Keratinocyte (primary cell): ENCODE measurements around the gene PNPLA2. TPM values are rescaled to one million over a fixed set of nuclear protein-coding genes. Genes with fewer than 3 reads are reported as not detected.
A peak's percentile ranks its signal among the peaks of the same experiment; 100 is the strongest.

Experiments
- DNase-seq: peaks from one replicate; pipeline ENCODE4 v3.0.0-alpha.2; 2011; ENCODE audit warnings: low read depth, missing footprints, low spot score
- FAIRE-seq: peaks from 2 replicates; lab custom pipeline; 2011; peaks lifted over from hg19 to GRCh38; lab: Jason Lieb, UNC
- H2AFZ ChIP-seq: 2 replicates; pipeline ENCODE4 v1.6.0; 2012; ENCODE audit warnings: low read length, control low read depth, inconsistent platforms; ENCODE audit not compliant: control insufficient read depth
- H3K27ac ChIP-seq: 2 replicates; pipeline ENCODE4 v1.5.1; 2011; ENCODE audit warnings: low read length; ENCODE audit not compliant: control insufficient read depth, insufficient read depth
- H3K27me3 ChIP-seq: 3 replicates; pipeline ENCODE4 v1.6.0; 2011; ENCODE audit warnings: low read length; ENCODE audit not compliant: control insufficient read depth, insufficient read depth; ENCODE audit errors: extremely low read depth
- H3K36me3 ChIP-seq, 2 experiments: 2 replicates in 1 of 2; 3 replicates in 1 of 2; pipeline ENCODE4 v1.5.1; 2011; ENCODE audit warnings: low read length in 2 of 2, mild to moderate bottlenecking in 1 of 2; ENCODE audit not compliant: control insufficient read depth in 2 of 2, insufficient read depth in 2 of 2; ENCODE audit errors: extremely low read depth in 1 of 2
- H3K4me1 ChIP-seq: 3 replicates; pipeline ENCODE4 v1.5.1; 2011; ENCODE audit warnings: low read length; ENCODE audit not compliant: control insufficient read depth, insufficient read depth; ENCODE audit errors: extremely low read depth
- H3K4me2 ChIP-seq: 3 replicates; pipeline ENCODE4 v1.6.0; 2011; ENCODE audit warnings: low read depth, low read length; ENCODE audit not compliant: control insufficient read depth, insufficient read depth; ENCODE audit errors: extremely low read depth
- H3K4me3 ChIP-seq, 3 experiments: fragments of 200-600 bp in 1 of 3; sonication (generic) in 1 of 3; 2 replicates in 2 of 3; 3 replicates in 1 of 3; pipeline ENCODE4 v1.5.1; 2011 to 2016; ENCODE audit warnings: low read length in 3 of 3, mild to moderate bottlenecking in 3 of 3, control low read depth in 2 of 3, inconsistent platforms in 1 of 3, low read depth in 1 of 3, mixed read lengths in 1 of 3, mixed run types in 1 of 3, moderate library complexity in 1 of 3; ENCODE audit not compliant: control insufficient read depth in 2 of 3, insufficient read depth in 2 of 3; ENCODE audit errors: extremely low read depth in 1 of 3
- H3K79me2 ChIP-seq: 2 replicates; pipeline ENCODE4 v1.6.0; 2012; ENCODE audit warnings: low read length; ENCODE audit not compliant: control insufficient read depth, insufficient read depth
- H3K9ac ChIP-seq: 3 replicates; pipeline ENCODE4 v1.6.0; 2011; ENCODE audit warnings: low read length; ENCODE audit not compliant: control insufficient read depth, insufficient read depth; ENCODE audit errors: extremely low read depth
- H3K9me1 ChIP-seq: 3 replicates; pipeline ENCODE4 v1.6.0; 2011; ENCODE audit warnings: low read length; ENCODE audit not compliant: control insufficient read depth, insufficient read depth; ENCODE audit errors: extremely low read depth
- H3K9me3 ChIP-seq: 2 replicates; pipeline ENCODE4 v1.5.1; 2012; ENCODE audit warnings: low read depth, low read length; ENCODE audit not compliant: control insufficient read depth
- H4K20me1 ChIP-seq: 3 replicates; pipeline ENCODE4 v1.6.0; 2011; ENCODE audit warnings: low read length; ENCODE audit not compliant: control insufficient read depth, insufficient read depth; ENCODE audit errors: extremely low read depth
- EZH2 ChIP-seq: IDR thresholded peaks from one replicate; pipeline ENCODE4 v1.6.1; 2012; ENCODE audit warnings: inconsistent platforms, mild to moderate bottlenecking, low read length, moderate library complexity
- dilution Hi-C: fragments of 300-500 bp; cut with MboI; formaldehyde crosslinking; loops from one replicate; pipeline ENCODE4 v1.7.0; 2020; ENCODE audit warnings: low sequenced_read_pairs; ENCODE audit not compliant: extremely low pct_ligation_motif_present
- polyA plus RNA-seq, 5 experiments: library from polyadenylated mRNA; depleted of rRNA in 3 of 5; stranded (reverse) in 3 of 5; stranded (forward) in 1 of 5; unstranded in 1 of 5; fragments of >200 nt; gene quantifications; 1 replicate in 1 of 5; 2 replicates in 3 of 5; 3 replicates in 1 of 5; pipeline versions ENCODE4 v1.2.1 to v1.2.3, GENCODE V29; 2011 to 2012; ENCODE audit warnings: missing spikeins in 2 of 5, low read depth in 1 of 5, low replicate concordance in 1 of 5
- TF ChIP-seq, protein P1 (sequence below), 3 experiments: IDR thresholded peaks in 1 of 3; conservative IDR thresholded peaks in 1 of 3; optimal IDR thresholded peaks in 1 of 3; 2 replicates in 2 of 3; 3 replicates in 1 of 3; pipeline versions ENCODE3 to v1.5.1; 2011; ENCODE audit warnings: low read length in 3 of 3, mild to moderate bottlenecking in 3 of 3, moderate library complexity in 2 of 3, control low read depth in 1 of 3, inconsistent platforms in 1 of 3; ENCODE audit not compliant: insufficient read depth in 2 of 3; ENCODE audit errors: extremely low read depth in 1 of 3

The PNPLA2 gene
- polyA plus RNA-seq, 1 donor (not counting 4 experiments of a cell fraction or from before 2014, with no cell fraction given): 5.3 TPM

DNA sequence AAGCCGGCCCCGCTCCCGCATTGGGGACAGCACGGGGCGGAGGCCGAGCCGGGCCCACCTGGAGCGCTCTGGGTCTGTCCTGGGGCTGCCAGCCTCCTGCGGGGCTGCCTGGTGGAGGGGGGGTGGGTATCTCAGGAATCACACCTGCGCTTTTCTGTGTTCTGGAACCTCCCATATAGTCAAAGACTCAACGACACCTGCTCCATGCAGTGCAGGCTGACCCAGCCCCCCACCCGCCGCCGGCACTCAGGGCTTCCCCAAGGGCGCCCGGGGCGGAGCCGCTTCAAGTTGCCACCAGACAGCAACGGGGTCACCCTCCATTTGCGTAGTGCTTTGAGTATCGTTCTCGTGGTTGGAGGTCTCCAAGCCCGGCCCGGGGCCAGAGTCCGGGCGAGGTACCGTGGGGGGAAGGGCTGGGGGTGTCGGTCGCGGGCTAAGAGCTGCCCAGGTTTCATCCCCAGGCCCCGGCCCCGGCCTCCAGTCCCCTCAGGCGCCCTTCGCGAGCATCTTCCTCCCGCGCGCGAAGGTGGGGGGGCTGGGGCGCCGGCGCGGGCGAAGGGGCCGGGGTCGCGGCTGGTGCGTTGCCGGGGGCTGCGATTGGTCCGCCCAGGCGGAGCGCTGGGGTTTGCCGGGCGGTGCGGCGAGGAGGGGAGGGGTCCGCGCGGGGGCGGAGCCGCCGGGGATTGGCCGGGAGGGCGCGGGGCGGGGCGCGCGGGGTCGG, 30.6 kb downstream of the PNPLA2 start:
- H3K9me1 ChIP-seq: peaks cover 5% of the 10 kb centered on the region
- FAIRE-seq (no peak), DNase-seq (no peak)
- H3K4me3 ChIP-seq: no peak overlapping the region
- H3K9ac ChIP-seq: no peak overlapping the region
- no peak for TF ChIP-seq EZH2
- TF ChIP-seq, protein P1, sequence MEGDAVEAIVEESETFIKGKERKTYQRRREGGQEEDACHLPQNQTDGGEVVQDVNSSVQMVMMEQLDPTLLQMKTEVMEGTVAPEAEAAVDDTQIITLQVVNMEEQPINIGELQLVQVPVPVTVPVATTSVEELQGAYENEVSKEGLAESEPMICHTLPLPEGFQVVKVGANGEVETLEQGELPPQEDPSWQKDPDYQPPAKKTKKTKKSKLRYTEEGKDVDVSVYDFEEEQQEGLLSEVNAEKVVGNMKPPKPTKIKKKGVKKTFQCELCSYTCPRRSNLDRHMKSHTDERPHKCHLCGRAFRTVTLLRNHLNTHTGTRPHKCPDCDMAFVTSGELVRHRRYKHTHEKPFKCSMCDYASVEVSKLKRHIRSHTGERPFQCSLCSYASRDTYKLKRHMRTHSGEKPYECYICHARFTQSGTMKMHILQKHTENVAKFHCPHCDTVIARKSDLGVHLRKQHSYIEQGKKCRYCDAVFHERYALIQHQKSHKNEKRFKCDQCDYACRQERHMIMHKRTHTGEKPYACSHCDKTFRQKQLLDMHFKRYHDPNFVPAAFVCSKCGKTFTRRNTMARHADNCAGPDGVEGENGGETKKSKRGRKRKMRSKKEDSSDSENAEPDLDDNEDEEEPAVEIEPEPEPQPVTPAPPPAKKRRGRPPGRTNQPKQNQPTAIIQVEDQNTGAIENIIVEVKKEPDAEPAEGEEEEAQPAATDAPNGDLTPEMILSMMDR (optimal IDR thresholded peaks at IDR 0.05 in 1 of 3, IDR thresholded peaks at IDR 0.05 in 1 of 3, conservative IDR thresholded peaks at IDR 0.05 in 1 of 3; ENCODE audit: extremely low read depth in 1 of 3, insufficient read depth in 2 of 3, low read length in 3 of 3): no peak
- peaks cover 7% of the 10 kb centered on the region for H4K20me1 ChIP-seq
- no peaks in the 10 kb centered on the region for H3K27me3 ChIP-seq
- H3K79me2 ChIP-seq: peaks cover 19% of the 10 kb centered on the region
- peak overlapping the region; percentile 32 for H3K4me2 ChIP-seq
- no peak overlapping the region for H3K27ac ChIP-seq
- peaks cover 43% of the 10 kb centered on the region for H3K4me1 ChIP-seq
- H3K36me3 ChIP-seq: peaks cover 3 to 4% of the 10 kb centered on the region in 2 experiments
- dilution Hi-C loops: no loop called here
- H3K9me3 ChIP-seq: no peaks in the 10 kb centered on the region
- no peak overlapping the region for H2AFZ ChIP-seq

DNA sequence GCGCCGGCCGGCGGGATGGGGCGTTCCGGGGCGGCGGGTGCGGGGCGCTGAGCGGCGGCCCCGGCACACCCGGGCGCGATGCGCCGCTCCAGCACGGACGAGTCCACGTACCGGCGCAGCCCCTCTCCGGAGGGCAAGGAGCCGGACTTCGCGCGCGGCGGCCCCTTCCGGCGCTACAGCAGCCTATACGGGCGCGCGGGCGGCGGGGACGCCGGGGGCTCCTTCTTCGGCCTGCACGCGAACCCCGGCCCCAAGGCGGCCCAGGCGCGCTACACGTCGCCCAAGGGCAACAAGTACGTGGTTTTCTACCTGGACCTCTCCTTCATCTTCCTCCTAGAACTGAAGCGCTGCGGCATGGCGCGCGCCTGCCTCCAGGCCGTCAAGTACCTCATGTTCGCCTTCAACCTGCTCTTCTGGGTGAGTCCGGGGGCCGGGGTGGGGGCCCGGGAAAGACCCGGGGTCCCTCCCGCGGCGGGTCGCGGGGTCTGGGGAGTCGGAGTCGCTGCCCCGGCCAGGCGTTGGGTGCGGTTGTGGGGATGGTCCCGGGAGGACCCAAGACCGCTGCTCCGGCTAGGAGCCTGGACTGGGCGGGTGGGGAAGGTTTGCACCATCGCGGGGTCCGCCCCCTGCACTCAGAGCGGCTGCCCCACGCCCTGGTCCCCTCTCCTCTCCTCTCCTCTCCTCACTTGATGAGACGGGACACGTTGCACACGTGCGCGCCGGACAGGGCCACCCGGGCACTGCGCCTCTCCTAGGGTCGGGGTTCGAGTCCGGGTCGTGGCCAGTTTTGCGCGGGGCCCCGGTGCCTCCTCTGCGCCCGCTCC, 31.4 kb downstream of the PNPLA2 start:
- Histone ChIP-seq H3K4me1 (peaks cover 36% of the 10 kb centered on the region), H3K27me3 (no peaks in the 10 kb centered on the region), H3K9me3 (no peaks in the 10 kb centered on the region), H3K27ac (no peak overlapping the region), H3K9me1 (peaks cover 5% of the 10 kb centered on the region), H3K4me3 (no peak overlapping the region), H3K36me3 (peaks cover 3 to 4% of the 10 kb centered on the region in 2 experiments), H4K20me1 (peaks cover 7% of the 10 kb centered on the region), H2AFZ (no peak overlapping the region), H3K79me2 (peaks cover 14% of the 10 kb centered on the region), H3K4me2 (no peak overlapping the region), H3K9ac (no peak overlapping the region)
- dilution Hi-C loops: no loop called here
- FAIRE-seq (no peak), DNase-seq (no peak)
- TF ChIP-seq EZH2: no peak
